ENCODE results near the gene RPTOR. TPM values are rescaled to one million over a fixed set of nuclear protein-coding genes. Genes with fewer than 3 reads are reported as not detected.

The RPTOR gene
- total RNA-seq, 2 experiments from 2014 or later, result 32.4 to 35.4 TPM

DNA sequence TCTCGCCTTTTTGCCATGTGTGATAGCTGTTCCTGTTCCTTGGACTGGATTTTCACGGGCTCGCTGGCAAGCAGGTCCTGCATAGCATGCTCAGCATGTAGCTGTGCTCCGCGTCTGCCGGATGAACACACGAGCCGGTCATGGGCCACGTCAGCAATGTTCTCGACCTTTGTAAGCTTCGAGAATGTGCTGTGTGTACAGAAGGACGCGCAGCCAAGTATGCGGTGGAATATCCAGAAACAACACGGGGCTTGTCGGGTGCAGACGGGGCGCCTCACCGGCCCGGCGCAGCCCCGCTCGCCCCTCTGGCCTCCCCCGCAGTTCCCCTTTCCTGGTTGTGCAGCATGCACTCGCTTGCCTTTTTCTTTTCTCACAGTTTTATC lies 42.2 kb downstream of the RPTOR start:
- Mint-ChIP-seq H3K4me3 (peak overlapping the region; percentile 12), H3K27ac (no peak overlapping the region), H3K36me3 (ENCODE audit: low read depth) (peaks cover 3% of the 10 kb centered on the region)

DNA sequence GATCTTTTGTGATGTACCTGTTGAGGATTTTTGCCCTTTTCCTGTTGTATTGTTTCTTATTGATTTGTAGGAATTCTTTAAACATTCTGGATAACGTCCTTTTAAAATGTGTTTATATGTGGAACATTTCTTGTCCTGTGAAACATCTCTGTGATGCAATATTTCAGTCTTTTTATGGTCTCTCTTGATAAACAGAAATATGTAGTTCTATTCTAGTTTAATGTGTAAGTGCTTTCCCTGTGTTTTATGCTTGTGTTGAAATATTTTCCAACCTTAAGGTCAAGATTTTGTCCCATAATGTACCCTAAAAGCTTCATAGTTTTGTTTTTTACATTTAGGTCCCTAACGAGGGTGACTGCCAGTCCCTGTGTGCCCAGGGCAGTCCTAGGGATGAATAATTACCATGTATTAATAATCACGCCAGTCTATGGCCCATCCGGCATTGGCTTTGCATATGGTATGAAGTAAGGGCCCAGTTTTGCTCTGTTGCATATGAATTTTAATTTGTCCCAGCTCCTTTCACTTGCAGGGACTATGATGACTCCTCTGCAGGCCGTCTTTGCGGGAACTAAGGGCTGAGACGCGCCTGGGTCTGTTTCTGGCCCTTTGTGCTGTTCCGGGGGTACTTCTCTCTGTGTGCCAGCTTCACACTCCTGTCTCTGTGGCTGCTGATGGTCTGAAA lies 44.2 kb downstream of the RPTOR start:
- intact Hi-C loops (cut with micrococcal nuclease), result no loop called here
- peaks cover 60% of the 10 kb centered on the region for H3K4me1 Mint-ChIP-seq (ENCODE audit: low read depth)
- H3K4me3 Mint-ChIP-seq, result no peak overlapping the region
- no peak for DNase-seq
- no peak overlapping the region for H3K27ac Mint-ChIP-seq
- no peaks in the 10 kb centered on the region for H3K36me3 Mint-ChIP-seq (ENCODE audit: low read depth)
- H3K9me3 Mint-ChIP-seq, result no peaks in the 10 kb centered on the region
- CTCF ChIA-PET, result no interaction called here
- H3K27me3 Mint-ChIP-seq (ENCODE audit: low read depth), result no peaks in the 10 kb centered on the region

More for the DNA sequence above, 42.2 kb downstream of the RPTOR start:
- Mint-ChIP-seq H3K27me3 (ENCODE audit: low read depth) (no peaks in the 10 kb centered on the region), H3K9me3 (no peaks in the 10 kb centered on the region), H3K4me1 (ENCODE audit: low read depth) (peaks cover 61% of the 10 kb centered on the region)
- CTCF ChIA-PET, result interaction anchor here (0.6 to 1.9 kb wide), 2 partner anchors 11 to 46 kb away, joined by 3 to 5 read pairs; no protein-coding TSS in a partner anchor
- intact Hi-C loops (cut with micrococcal nuclease), result no loop called here
- DNase-seq, result no peak

- Mint-ChIP-seq H3K4me1 (ENCODE audit: low read depth) (peaks cover 63% of the 10 kb centered on the region), H3K27me3 (ENCODE audit: low read depth) (no peaks in the 10 kb centered on the region), H3K4me3 (no peak overlapping the region), H3K36me3 (ENCODE audit: low read depth) (no peaks in the 10 kb centered on the region), H3K27ac (peak overlapping the region; percentile 76), H3K9me3 (no peaks in the 10 kb centered on the region)
- intact Hi-C loops (cut with micrococcal nuclease), result loop anchor here (5.0 kb wide), 1 partner anchor 191 kb away; no protein-coding TSS in a partner anchor
- DNase-seq, result no peak
- CTCF ChIA-PET, result interaction anchor here (1.0 to 1.1 kb wide), 2 partner anchors 15 to 16 kb away, joined by 3 read pairs; no protein-coding TSS in a partner anchor
Measured at GRCh38 chr17:80591788-80592187, 47.1 kb downstream of the RPTOR start.

GRCh38 chr17:80592243-80592642 lies 47.6 kb downstream of the RPTOR start:
- Mint-ChIP-seq H3K36me3 (ENCODE audit: low read depth) (no peaks in the 10 kb centered on the region), H3K27me3 (ENCODE audit: low read depth) (no peaks in the 10 kb centered on the region), H3K4me3 (no peak overlapping the region), H3K9me3 (no peaks in the 10 kb centered on the region), H3K4me1 (ENCODE audit: low read depth) (peaks cover 64% of the 10 kb centered on the region), H3K27ac (peak overlapping the region; percentile 76)
- intact Hi-C loops (cut with micrococcal nuclease), result loop anchor here (5.0 kb wide), 1 partner anchor 190 kb away; no protein-coding TSS in a partner anchor
- no peak for DNase-seq
- CTCF ChIA-PET, result interaction anchor here (1.0 kb wide), 1 partner anchor 17 kb away, joined by 3 read pairs; no protein-coding TSS in a partner anchor

DNA sequence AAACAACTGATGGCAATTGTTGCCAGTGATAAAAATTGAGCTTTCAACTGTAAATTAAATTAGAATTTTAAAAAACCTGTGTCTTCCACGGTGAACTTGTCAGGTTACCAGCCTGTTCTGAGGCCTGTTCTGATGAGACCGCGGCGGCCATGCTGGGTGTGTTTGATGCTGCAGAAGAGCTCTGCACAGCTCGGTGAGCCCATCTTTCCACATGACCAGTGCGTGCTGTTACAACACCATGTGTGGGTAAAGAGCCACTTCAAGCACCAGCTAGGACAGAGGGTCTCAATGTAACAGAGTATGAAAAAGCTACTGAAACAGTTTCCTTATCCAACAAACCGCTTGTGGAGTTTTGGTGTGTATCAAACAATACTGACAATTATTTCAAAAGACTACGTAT lies 48.5 kb downstream of the RPTOR start:
- no peak overlapping the region for H3K27ac Mint-ChIP-seq
- intact Hi-C loops (cut with micrococcal nuclease), result loop anchor here (5.0 kb wide), 1 partner anchor 189 kb away; no protein-coding TSS in a partner anchor
- H3K27me3 Mint-ChIP-seq (ENCODE audit: low read depth), result no peaks in the 10 kb centered on the region
- CTCF ChIA-PET, result interaction anchor here (0.9 to 1.1 kb wide), 2 partner anchors 10 to 17 kb away, joined by 3 to 5 read pairs; no protein-coding TSS in a partner anchor
- no peaks in the 10 kb centered on the region for H3K36me3 Mint-ChIP-seq (ENCODE audit: low read depth)
- no peak for DNase-seq
- H3K4me3 Mint-ChIP-seq, result no peak overlapping the region
- H3K9me3 Mint-ChIP-seq, result no peaks in the 10 kb centered on the region
- peaks cover 69% of the 10 kb centered on the region for H3K4me1 Mint-ChIP-seq (ENCODE audit: low read depth)

- CTCF ChIA-PET, result interaction anchor here (1.1 kb wide), 1 partner anchor 19 kb away, joined by 3 read pairs; no protein-coding TSS in a partner anchor
- intact Hi-C loops (cut with micrococcal nuclease), result loop anchor here (5.0 kb wide), 1 partner anchor 188 kb away; no protein-coding TSS in a partner anchor
- H3K27ac Mint-ChIP-seq, result no peak overlapping the region
Measured at GRCh38 chr17:80594431-80595269, 50.0 kb downstream of the RPTOR start.

GRCh38 chr17:80596760-80597608 lies 52.3 kb downstream of the RPTOR start:
- Mint-ChIP-seq H3K27me3 (ENCODE audit: low read depth) (no peaks in the 10 kb centered on the region), H3K36me3 (ENCODE audit: low read depth) (peaks cover 2% of the 10 kb centered on the region), H3K9me3 (no peaks in the 10 kb centered on the region), H3K4me3 (no peak overlapping the region), H3K27ac (no peak overlapping the region), H3K4me1 (ENCODE audit: low read depth) (peaks cover 60% of the 10 kb centered on the region)
- CTCF ChIA-PET, result no interaction called here
- peak; percentile 28 for DNase-seq
- intact Hi-C loops (cut with micrococcal nuclease), result no loop called here

More at GRCh38 chr17:80594431-80595269, 50.0 kb downstream of the RPTOR start:
- no peak overlapping the region for H3K4me3 Mint-ChIP-seq
- H3K36me3 Mint-ChIP-seq (ENCODE audit: low read depth), result no peaks in the 10 kb centered on the region
- H3K9me3 Mint-ChIP-seq, result no peaks in the 10 kb centered on the region
- H3K27me3 Mint-ChIP-seq (ENCODE audit: low read depth), result no peaks in the 10 kb centered on the region
- DNase-seq, result no peak
- peaks cover 73% of the 10 kb centered on the region for H3K4me1 Mint-ChIP-seq (ENCODE audit: low read depth)

- Mint-ChIP-seq H3K27ac (no peak overlapping the region), H3K9me3 (no peaks in the 10 kb centered on the region), H3K27me3 (ENCODE audit: low read depth) (no peaks in the 10 kb centered on the region), H3K36me3 (ENCODE audit: low read depth) (peaks cover 2% of the 10 kb centered on the region), H3K4me3 (no peak overlapping the region), H3K4me1 (ENCODE audit: low read depth) (peaks cover 69% of the 10 kb centered on the region)
- DNase-seq, result no peak
- CTCF ChIA-PET, result no interaction called here
- intact Hi-C loops (cut with micrococcal nuclease), result no loop called here
Measured at GRCh38 chr17:80598813-80599545, 54.3 kb downstream of the RPTOR start.

DNA sequence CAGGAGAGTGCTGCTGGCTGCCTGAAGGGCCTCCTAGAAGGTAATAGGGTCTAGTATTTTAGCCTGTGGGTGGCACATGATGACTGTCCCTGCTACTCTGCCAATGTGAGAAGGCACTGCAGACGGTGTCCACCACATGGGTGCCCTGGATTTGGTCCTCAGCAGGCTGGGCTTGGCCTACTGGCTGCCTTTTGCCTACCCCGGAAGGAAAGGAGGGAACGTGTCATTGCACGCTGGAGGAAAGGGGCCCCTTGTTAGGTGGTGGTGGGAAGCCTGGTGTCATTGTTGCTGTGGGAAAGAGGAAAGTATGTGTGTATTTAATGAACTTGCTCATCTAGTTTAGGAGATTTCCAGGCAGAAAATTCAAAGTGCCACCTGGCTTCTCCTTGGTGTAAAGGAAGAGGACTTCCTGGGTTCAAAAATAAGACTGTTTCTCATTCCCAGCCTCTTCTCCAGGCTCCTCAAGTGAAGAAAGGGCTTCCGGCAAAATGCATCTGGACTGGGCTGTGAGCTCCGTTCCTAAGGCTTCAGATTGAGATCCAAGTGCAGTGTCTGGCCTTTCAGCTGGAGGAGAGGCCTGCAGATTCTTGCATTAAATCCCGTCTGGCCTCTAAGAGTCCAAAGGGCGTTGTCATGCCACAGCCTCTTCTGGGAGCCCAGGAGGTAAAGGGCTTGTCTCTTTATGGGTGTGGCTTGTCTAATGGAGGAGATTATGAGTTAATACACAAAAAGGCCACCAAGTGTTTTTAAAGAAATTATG lies 55.1 kb downstream of the RPTOR start:
- peak; percentile 17 for DNase-seq
- Mint-ChIP-seq H3K27me3 (ENCODE audit: low read depth) (no peaks in the 10 kb centered on the region), H3K4me1 (ENCODE audit: low read depth) (peaks cover 68% of the 10 kb centered on the region), H3K27ac (no peak overlapping the region), H3K4me3 (no peak overlapping the region), H3K9me3 (no peaks in the 10 kb centered on the region), H3K36me3 (ENCODE audit: low read depth) (peaks cover 2% of the 10 kb centered on the region)
- intact Hi-C loops (cut with micrococcal nuclease), result no loop called here
- CTCF ChIA-PET, result no interaction called here

DNA sequence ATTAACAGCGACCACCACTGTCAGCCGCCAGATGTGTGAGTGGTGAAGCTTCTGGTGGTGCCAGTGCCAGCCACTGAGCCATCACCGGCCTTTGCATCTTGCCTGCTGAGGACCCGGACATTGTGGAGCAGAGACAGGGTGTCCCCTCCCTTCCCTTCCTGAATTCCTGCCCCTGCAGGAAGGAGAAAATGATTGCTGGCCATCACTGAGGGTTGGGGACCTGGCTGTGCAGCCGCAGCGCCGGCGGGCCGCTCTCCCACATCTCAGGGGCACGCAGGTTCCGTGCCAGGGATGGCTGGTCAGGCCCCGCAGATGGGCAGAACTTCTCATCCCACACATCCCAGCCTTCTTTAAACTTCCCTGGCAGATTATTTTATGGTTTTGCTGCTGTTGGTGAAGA lies 56.5 kb downstream of the RPTOR start:
- intact Hi-C loops (cut with micrococcal nuclease), result no loop called here
- H3K4me3 Mint-ChIP-seq, result no peak overlapping the region

DNA sequence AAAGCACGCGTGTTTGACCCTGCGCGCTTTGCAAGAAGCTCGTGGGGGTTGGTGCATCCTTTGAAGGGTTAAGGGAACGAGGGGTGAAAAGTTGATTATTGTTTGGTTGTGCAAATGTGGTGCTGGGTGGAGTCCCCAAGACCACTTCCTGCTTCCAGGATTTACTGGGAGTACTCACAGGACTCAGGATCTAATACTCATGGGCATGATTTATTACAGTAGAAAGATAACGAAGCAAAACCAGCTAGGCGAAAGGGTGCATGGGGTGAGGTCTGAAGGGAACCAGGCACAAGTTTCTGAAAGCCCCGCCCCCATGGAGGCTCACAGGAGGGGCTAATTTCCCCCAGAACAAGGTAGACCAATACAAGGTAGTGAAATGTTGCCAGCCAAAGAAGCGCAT lies 58.8 kb downstream of the RPTOR start:
- intact Hi-C loops (cut with micrococcal nuclease), result no loop called here
- H3K4me3 Mint-ChIP-seq, result no peak overlapping the region
- peaks cover 2% of the 10 kb centered on the region for H3K36me3 Mint-ChIP-seq (ENCODE audit: low read depth)
- H3K27me3 Mint-ChIP-seq (ENCODE audit: low read depth), result no peaks in the 10 kb centered on the region
- H3K27ac Mint-ChIP-seq, result no peak overlapping the region
- H3K4me1 Mint-ChIP-seq (ENCODE audit: low read depth), result peaks cover 63% of the 10 kb centered on the region
- CTCF ChIA-PET, result no interaction called here
- no peaks in the 10 kb centered on the region for H3K9me3 Mint-ChIP-seq
- DNase-seq, result no peak

More for the DNA sequence above, 56.5 kb downstream of the RPTOR start:
- no peak for DNase-seq
- Mint-ChIP-seq H3K27ac (no peak overlapping the region), H3K36me3 (ENCODE audit: low read depth) (peaks cover 2% of the 10 kb centered on the region), H3K9me3 (no peaks in the 10 kb centered on the region), H3K27me3 (ENCODE audit: low read depth) (no peaks in the 10 kb centered on the region), H3K4me1 (ENCODE audit: low read depth) (peaks cover 71% of the 10 kb centered on the region)
- CTCF ChIA-PET, result no interaction called here

All from activated naive CD4-positive, alpha-beta T cell treated with anti-CD3 and anti-CD28 coated beads for 36 hours (primary cell).